B cell (primary cell): ENCODE results near the gene ARID3A. TPM values are rescaled to one million over a fixed set of nuclear protein-coding genes. Genes with fewer than 3 reads are reported as not detected.

Experiments used
- ATAC-seq: fragments of 200-7000 bp; cut with Tn5 transposase; one replicate; pipeline ENCODE4 v1.10.0; 2021; ENCODE audit warnings: low read depth, mild to moderate bottlenecking, moderate number of reproducible peaks, moderate library complexity
- CTCF ChIA-PET: fragments of 350-600 bp; sonication (Branson Sonifier 250); formaldehyde crosslinking; loops from one replicate; lab custom pipeline; 2021; ENCODE audit warnings: antibody characterized with exemption, inconsistent platforms; lab: Charles Lee
- POLR2A ChIA-PET: fragments of 350-600 bp; sonication (Branson Sonifier 250); formaldehyde crosslinking; loops from one replicate; lab custom pipeline; 2021; ENCODE audit warnings: antibody characterized with exemption; lab: Charles Lee
- DNase-seq: peaks from one replicate; pipeline ENCODE4 v3.0.0; 2013
- H2AFZ ChIP-seq: 2 replicates; pipeline ENCODE4 v1.6.1; 2012; ENCODE audit warnings: mild to moderate bottlenecking, low read depth, low read length; ENCODE audit not compliant: insufficient read depth, poor library complexity, severe bottlenecking
- H3K27ac ChIP-seq, 2 donors: 1 replicate in 1 of 2; 2 replicates in 1 of 2; pipeline ENCODE4 v1.5.1; 2012 to 2013; ENCODE audit warnings: low read length in 2 of 2, mild to moderate bottlenecking in 2 of 2, moderate library complexity in 1 of 2
- H3K27me3 ChIP-seq, 4 experiments: fragments of 200-600 bp in 1 of 4; sonication (generic) in 1 of 4; replicated peaks in 1 of 4; 1 replicate in 2 of 4; 2 replicates in 2 of 4; pipeline versions ENCODE4 v1.6.1 to v1.7.0; 2013 to 2016; ENCODE audit warnings: low read length in 3 of 4, mild to moderate bottlenecking in 2 of 4, mixed read lengths in 1 of 4, moderate library complexity in 1 of 4; ENCODE audit not compliant: insufficient read depth in 4 of 4, control insufficient read depth in 3 of 4; ENCODE audit errors: control extremely low read depth in 1 of 4
- H3K36me3 ChIP-seq, 2 experiments: replicated peaks in 1 of 2; 1 replicate in 1 of 2; 2 replicates in 1 of 2; pipeline versions ENCODE4 v1.6.1 to v1.7.1; 2013; ENCODE audit warnings: low read length in 1 of 2; ENCODE audit not compliant: insufficient read depth in 2 of 2, control insufficient read depth in 1 of 2; ENCODE audit errors: control extremely low read depth in 1 of 2, extremely low read depth in 1 of 2
- H3K4me1 ChIP-seq, 2 donors: fragments of 200-600 bp in 1 of 2; sonication (generic) in 1 of 2; 1 replicate in 1 of 2; 2 replicates in 1 of 2; pipeline versions ENCODE4 v1.5.1 to v1.6.1; 2013 to 2017; ENCODE audit warnings: low read length in 2 of 2; ENCODE audit not compliant: control insufficient read depth in 2 of 2, insufficient read depth in 2 of 2
- H3K4me2 ChIP-seq: replicated peaks from 2 replicates; pipeline ENCODE3; 2012; ENCODE audit warnings: mild to moderate bottlenecking, low read depth, low read length; ENCODE audit not compliant: poor library complexity, severe bottlenecking
- H3K4me3 ChIP-seq, 5 experiments: fragments of 200-600 bp in 1 of 5; sonication (generic) in 1 of 5; 1 replicate in 3 of 5; 2 replicates in 2 of 5; pipeline versions ENCODE4 v1.5.1 to v1.7.0; 2011 to 2016; ENCODE audit warnings: low read length in 4 of 5, mild to moderate bottlenecking in 4 of 5, low read depth in 2 of 5, control low read depth in 1 of 5, moderate library complexity in 1 of 5; ENCODE audit not compliant: insufficient read depth in 1 of 5; ENCODE audit errors: control extremely low read depth in 1 of 5, extremely low read depth in 1 of 5
- H3K79me2 ChIP-seq: fragments of 200-600 bp; sonication (generic); one replicate; pipeline ENCODE4 v1.6.0; 2016; ENCODE audit warnings: low read length; ENCODE audit not compliant: control insufficient read depth, insufficient read depth
- H3K9ac ChIP-seq: fragments of 200-600 bp; sonication (generic); 2 replicates; pipeline ENCODE4 v1.6.1; 2017; ENCODE audit warnings: mild to moderate bottlenecking, low read length, moderate library complexity
- H3K9me3 ChIP-seq, 3 donors: one replicate each; pipeline versions ENCODE4 v1.6.1 to v1.7.1; 2013; ENCODE audit warnings: low read length in 2 of 3; ENCODE audit not compliant: control insufficient read depth in 2 of 3, insufficient read depth in 1 of 3; ENCODE audit errors: control extremely low read depth in 1 of 3
- H4K20me1 ChIP-seq: 2 replicates; pipeline ENCODE4 v1.6.0; 2012; ENCODE audit warnings: mild to moderate bottlenecking, low read length; ENCODE audit not compliant: insufficient read depth, control insufficient read depth, poor library complexity, severe bottlenecking
- H3K27ac Mint-ChIP-seq: one replicate; pipeline ENCODE4 v1.8.0; 2021; ENCODE audit warnings: mixed read lengths
- H3K27me3 Mint-ChIP-seq: one replicate; pipeline ENCODE4 v1.8.0; 2021; ENCODE audit warnings: mixed read lengths
- H3K4me1 Mint-ChIP-seq: one replicate; pipeline ENCODE4 v1.8.0; 2021; ENCODE audit warnings: mixed read lengths
- H3K4me3 Mint-ChIP-seq: one replicate; pipeline ENCODE4 v1.8.0; 2021; ENCODE audit warnings: mixed read lengths
- H3K9me3 Mint-ChIP-seq: one replicate; pipeline ENCODE4 v1.8.0; 2022; ENCODE audit warnings: mixed read lengths; ENCODE audit not compliant: insufficient read depth
- CTCF ChIP-seq: fragments of 200-600 bp; IDR thresholded peaks from one replicate; pipeline ENCODE4 v1.8.0; 2022; ENCODE audit warnings: antibody characterized with exemption, mild to moderate bottlenecking
- EZH2 ChIP-seq: IDR thresholded peaks from 2 replicates; pipeline ENCODE4 v1.6.1; 2012; ENCODE audit warnings: borderline replicate concordance, low read depth, mild to moderate bottlenecking, moderate library complexity, low read length; ENCODE audit not compliant: insufficient read depth, poor library complexity, severe bottlenecking
- WGBS: methylation state at CpG from one replicate; pipeline ENCODE4 v1.1.5; 2013; ENCODE audit warnings: missing lambda C conversion rate; ENCODE audit not compliant: insufficient coverage; 5-methylcytosine and 5-hydroxymethylcytosine counted together
- intact Hi-C: fragments of 100-400 bp; cut with micrococcal nuclease; formaldehyde crosslinking; loops from one replicate; pipeline ENCODE4 v1.10.0; 2022
- polyA plus RNA-seq: library from polyadenylated mRNA; depleted of rRNA; stranded (reverse); fragments of >200 nt; gene quantifications from 2 replicates; pipeline ENCODE4 v1.2.3, GENCODE V29; 2012
- total RNA-seq, 2 donors: library from RNA; stranded (reverse); fragments of 120-200 nt in 1 of 2; gene quantifications; 1 replicate in 1 of 2; 2 replicates in 1 of 2; pipeline versions ENCODE4 v1.2.3 to v1.2.4, GENCODE V29; 2013 to 2022

ARID3A gene
- total and polyA plus RNA-seq, 2 donors (not counting 1 experiment from before 2014, with no cell fraction given), result 22.9 to 60.5 TPM

DNA sequence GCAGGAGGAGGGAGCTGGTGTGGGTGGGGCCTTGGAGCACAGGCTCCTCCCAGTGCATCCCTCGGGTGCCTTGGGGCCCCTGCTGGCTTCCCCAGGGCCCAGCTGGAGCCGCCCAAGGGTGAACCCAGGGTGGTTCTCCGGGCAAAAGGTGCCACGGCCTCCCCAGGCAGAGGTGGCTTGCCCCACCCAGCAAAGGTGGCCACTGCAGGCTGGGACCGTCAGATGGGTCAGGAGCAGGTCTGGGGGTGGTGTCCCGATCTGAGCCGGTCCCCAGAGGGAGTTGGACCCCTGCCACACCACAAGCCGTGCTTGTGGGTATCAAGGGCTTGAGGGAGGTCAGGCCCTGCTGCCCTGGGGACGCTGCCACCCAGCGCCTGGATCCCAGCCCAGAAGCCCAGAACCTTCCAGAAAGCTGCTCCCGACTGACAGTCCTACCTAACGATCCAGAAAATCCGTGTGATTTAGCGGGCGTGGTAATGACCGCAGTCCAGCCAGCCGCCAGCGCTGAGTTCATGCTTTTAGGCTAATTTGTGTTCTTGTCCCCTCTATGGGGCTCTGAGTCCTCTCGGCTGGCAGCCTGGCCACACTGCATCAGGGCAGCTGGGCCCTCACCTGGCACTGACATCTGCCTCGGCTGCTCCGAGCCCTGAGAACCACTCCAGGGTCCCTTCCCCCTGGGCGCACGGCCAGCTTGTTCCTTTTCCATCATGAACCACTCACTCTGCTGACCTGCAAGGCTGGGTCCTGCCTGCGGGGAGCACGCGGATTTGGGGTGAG, 69.4 kb downstream of the ARID3A start:
- CTCF ChIA-PET, result interaction anchor here (0.6 to 2.4 kb wide), 4 partner anchors 11 to 224 kb away, joined by 3 to 11 read pairs (median 4); partner anchors contain the start of gene WDR18
- no peak for TF ChIP-seq EZH2
- TF ChIP-seq CTCF, result no peak
- Mint-ChIP-seq H3K27me3 (peaks cover 21% of the 10 kb centered on the region), H3K27ac (no peak overlapping the region), H3K9me3 (no peaks in the 10 kb centered on the region), H3K4me1 (peaks cover 7% of the 10 kb centered on the region), H3K4me3 (no peak overlapping the region)
- Histone ChIP-seq H3K4me1 (peaks cover 10 to 11% of the 10 kb centered on the region in 2 donors), H4K20me1 (peaks cover 8% of the 10 kb centered on the region), H3K79me2 (no peaks in the 10 kb centered on the region), H2AFZ (no peak overlapping the region), H3K36me3 (peaks cover 0 to 15% of the 10 kb centered on the region in 2 experiments), H3K4me2 (peak overlapping the region; percentile 57), H3K9me3 (peaks cover 0 to 6% (median 0%) of the 10 kb centered on the region in 3 donors), H3K9ac (no peak overlapping the region), H3K4me3 (no peak overlapping the region), H3K27me3 (peaks cover 0 to 45% (median 22%) of the 10 kb centered on the region in 4 experiments), H3K27ac (no peak overlapping the region)
- 78% methylated on average over 23 of the region's 26 CpGs for WGBS
- intact Hi-C loops, result no loop called here
- DNase-seq, result no peak
- no peak for ATAC-seq
- POLR2A ChIA-PET, result interaction anchor here (0.7 to 1.4 kb wide), 3 partner anchors 10 to 88 kb away, joined by 3 to 4 read pairs (median 4); no protein-coding TSS in a partner anchor
